K562 (cell line): ENCODE data around the gene CREB3L4. TPM values are rescaled to one million over a fixed set of nuclear protein-coding genes. Genes with fewer than 3 reads are reported as not detected.
A peak's percentile ranks its signal among the peaks of the same experiment; 100 is the strongest.

Source experiments
- ATF3 ChIP-seq, 2 experiments: fragments of 450-650 bp in 1 of 2; sonication (generic) in 1 of 2; formaldehyde crosslinking in 1 of 2; IDR thresholded peaks in 1 of 2; conservative IDR thresholded peaks in 1 of 2; 2 replicates each; pipeline versions ENCODE4 v1.6.1 to v1.8.1; 2016 to 2023; ENCODE audit warnings: mild to moderate bottlenecking in 2 of 2, moderate library complexity in 2 of 2, inconsistent platforms in 1 of 2, missing genetic modification reagents in 1 of 2
- CC2D1A ChIP-seq: fragments of 450-650 bp; IDR thresholded peaks from 2 replicates; pipeline ENCODE4 v1.6.1; 2017; ENCODE audit warnings: mild to moderate bottlenecking
- CREB3L1 ChIP-seq: fragments of 450-650 bp; IDR thresholded peaks from 2 replicates; pipeline ENCODE4 v1.6.1; 2014; ENCODE audit warnings: low read depth, mild to moderate bottlenecking, moderate library complexity, borderline replicate concordance
- KAT8 ChIP-seq: fragments of 450-650 bp; IDR thresholded peaks from 2 replicates; pipeline ENCODE4 v1.6.1; 2016; ENCODE audit warnings: low read depth, mild to moderate bottlenecking
- MYBL2 ChIP-seq, 2 experiments: fragments of 450-650 bp in 1 of 2; sonication (generic) in 1 of 2; formaldehyde crosslinking in 1 of 2; IDR thresholded peaks; 2 replicates each; pipeline versions ENCODE4 v1.6.1 to v1.8.1; 2017 to 2022; ENCODE audit warnings: borderline replicate concordance in 1 of 2, inconsistent platforms in 1 of 2, low read depth in 1 of 2, mild to moderate bottlenecking in 1 of 2, missing genetic modification reagents in 1 of 2, moderate library complexity in 1 of 2
- NCOA4 ChIP-seq: fragments of 450-650 bp; IDR thresholded peaks from 2 replicates; pipeline ENCODE4 v1.6.1; 2018; ENCODE audit warnings: mild to moderate bottlenecking; ENCODE audit not compliant: partially characterized antibody
- NKRF ChIP-seq: fragments of 450-650 bp; IDR thresholded peaks from 2 replicates; pipeline ENCODE4 v1.6.1; 2016; ENCODE audit warnings: borderline replicate concordance
- NR2C2 ChIP-seq, 2 experiments: fragments of 200-800 bp in 1 of 2; sonication (Bioruptor generic) in 1 of 2; sonication (generic) in 1 of 2; formaldehyde crosslinking in 1 of 2; IDR thresholded peaks; 2 replicates each; pipeline versions ENCODE4 v1.6.1 to v1.8.0; 2016 to 2022; ENCODE audit warnings: mild to moderate bottlenecking in 1 of 2, missing compliant biosample characterization in 1 of 2, missing genetic modification characterization in 1 of 2, missing genetic modification reagents in 1 of 2
- NR3C1 ChIP-seq: sonication (generic); formaldehyde crosslinking; IDR thresholded peaks from 2 replicates; pipeline ENCODE4 v1.8.1; 2022; ENCODE audit warnings: missing genetic modification reagents
- NRF1 ChIP-seq, 2 experiments: fragments of 450-650 bp; IDR thresholded peaks in 1 of 2; conservative IDR thresholded peaks in 1 of 2; 2 replicates each; pipeline ENCODE4 v1.6.1; 2014; ENCODE audit warnings: mild to moderate bottlenecking in 2 of 2
- POLR2AphosphoS5 ChIP-seq: IDR thresholded peaks from 2 replicates; pipeline ENCODE4 v1.6.1; 2011; ENCODE audit warnings: mild to moderate bottlenecking, low read depth, low read length, moderate library complexity; ENCODE audit not compliant: control insufficient read depth, insufficient read depth
- SMAD3 ChIP-seq: fragments of 450-650 bp; formaldehyde crosslinking; conservative IDR thresholded peaks from 2 replicates; pipeline ENCODE4 v1.4.0; 2020; ENCODE audit warnings: mild to moderate bottlenecking
- THRAP3 ChIP-seq: fragments of 450-650 bp; IDR thresholded peaks from 2 replicates; pipeline ENCODE4 v1.6.1; 2016; ENCODE audit warnings: mild to moderate bottlenecking, inconsistent platforms, borderline replicate concordance
- TOE1 ChIP-seq, 2 experiments: fragments of 450-650 bp in 1 of 2; sonication (generic) in 1 of 2; formaldehyde crosslinking in 1 of 2; IDR thresholded peaks; 2 replicates each; pipeline versions ENCODE4 v1.7.1 to v1.8.0; 2016 to 2022; ENCODE audit warnings: borderline replicate concordance in 2 of 2, mild to moderate bottlenecking in 2 of 2, antibody characterized with exemption in 1 of 2, inconsistent platforms in 1 of 2, low read depth in 1 of 2, missing genetic modification reagents in 1 of 2, moderate library complexity in 1 of 2
- ZBTB33 ChIP-seq: sonication (generic); formaldehyde crosslinking; IDR thresholded peaks from 2 replicates; pipeline ENCODE4 v1.8.1; 2023; ENCODE audit warnings: mild to moderate bottlenecking, missing genetic modification reagents
- ZC3H4 ChIP-seq: sonication (generic); formaldehyde crosslinking; IDR thresholded peaks from 2 replicates; pipeline ENCODE4 v1.9.0; 2021; ENCODE audit warnings: missing genetic modification reagents, borderline replicate concordance
- polyA plus RNA-seq, 8 experiments: library from polyadenylated mRNA; depleted of rRNA in 4 of 8; stranded (reverse) in 5 of 8; unstranded in 3 of 8; fragments of >200 nt; fragmentation: Nextera tagmentation in 2 of 8; fragmentation: Illumina TruSeq in 1 of 8; extraction: Ambion mirVana in 2 of 8; extraction: Trizol in 1 of 8; gene quantifications; 2 replicates each; pipeline versions ENCODE4 v1.2.1 to v1.2.3, GENCODE V29; 2011 to 2014; ENCODE audit warnings: inconsistent platforms in 1 of 8, missing spikeins in 1 of 8
- total RNA-seq, 7 experiments: library from RNA; depleted of rRNA in 6 of 7; stranded (reverse); fragments of >200 nt in 6 of 7; fragmentation: Illumina TruSeq in 2 of 7; extraction: Trizol in 2 of 7; gene quantifications; 2 replicates each; pipeline versions ENCODE4 v1.2.1 to v1.2.3, GENCODE V29; 2011 to 2021; ENCODE audit warnings: low replicate concordance in 1 of 7

CREB3L4 gene
- total and polyA plus RNA-seq, 9 of the 15 experiments (the other 6 are each of a cell fraction or from before 2014, with no cell fraction given): 9.9 to 18.6 (median 13.9) TPM

GRCh38 chr1:153990468-153991150 lies 22.9 kb downstream of the CREB3L4 start, which contains the start of gene RPS27 (continued):
- TF ChIP-seq TOE1 (IDR thresholded peaks at IDR 0.05; ENCODE audit: borderline replicate concordance): peak; percentile 61; the same call in 1 of the 2 replicates
- TF ChIP-seq TOE1 (CRISPR knock-in tag; IDR thresholded peaks at IDR 0.05; ENCODE audit: borderline replicate concordance, low read depth): peak; percentile 93; the same call in 1 of the 2 replicates
- TF ChIP-seq NRF1 (conservative IDR thresholded peaks at IDR 0.05 in 1 of 2, IDR thresholded peaks at IDR 0.05 in 1 of 2): peak; percentile 70 to 76
- peak; percentile 68 for TF ChIP-seq THRAP3
- TF ChIP-seq NKRF: peak; percentile 89
- TF ChIP-seq ZBTB33: peak; percentile 30; the same call in 1 of the 2 replicates
- peak; percentile 95 for TF ChIP-seq ATF3 (IDR thresholded peaks at IDR 0.05)
- TF ChIP-seq ATF3 (CRISPR knock-in tag; conservative IDR thresholded peaks at IDR 0.05): peak; percentile 90
- 0 out of 2 replicates have a peak, but pooled peaks have one; percentile 21 for TF ChIP-seq CC2D1A
- peak; percentile 73 for TF ChIP-seq NR2C2 (CRISPR knock-in tag; IDR thresholded peaks at IDR 0.05)
- TF ChIP-seq NR2C2 (tag; IDR thresholded peaks at IDR 0.05): peak; percentile 86
- 0 out of 2 replicates have a peak, but pooled peaks have one; percentile 42 for TF ChIP-seq KAT8
- peak; percentile 100 for TF ChIP-seq POLR2AphosphoS5
- TF ChIP-seq NCOA4: no peak
- TF ChIP-seq NR3C1 (CRISPR knock-in tag): no peak
- TF ChIP-seq MYBL2 (IDR thresholded peaks at IDR 0.05; ENCODE audit: low read depth): no peak; the same call in 1 of the 2 replicates
- no peak for TF ChIP-seq MYBL2 (CRISPR knock-in tag; IDR thresholded peaks at IDR 0.05; ENCODE audit: borderline replicate concordance)
- peak; percentile 82; the same call in 1 of the 2 replicates for TF ChIP-seq CREB3L1
- TF ChIP-seq ZC3H4 (CRISPR knock-in tag): no peak
- 0 out of 2 replicates have a peak, but pooled peaks have one; percentile 11 for TF ChIP-seq SMAD3
